GM12878 (cell line): ENCODE data around the gene TOR1AIP1. TPM values are rescaled to one million over a fixed set of nuclear protein-coding genes. Genes with fewer than 3 reads are reported as not detected.
A peak's percentile ranks its signal among the peaks of the same experiment; 100 is the strongest.

Source experiments
- FOXK2 ChIP-seq: fragments of 450-650 bp; IDR thresholded peaks from 2 replicates; pipeline ENCODE4 v1.6.1; 2017; ENCODE audit warnings: mild to moderate bottlenecking, moderate library complexity
- HCFC1 ChIP-seq: fragments of 150-350 bp; IDR thresholded peaks from 2 replicates; pipeline ENCODE4 v1.6.1; 2014; ENCODE audit warnings: low read length
- HDAC6 ChIP-seq: fragments of 200-600 bp; sonication (generic); IDR thresholded peaks from one replicate; pipeline ENCODE4 v1.8.0; 2017; ENCODE audit warnings: antibody characterized with exemption; ENCODE audit not compliant: unreplicated experiment
- MXI1 ChIP-seq: fragments of 150-350 bp; IDR thresholded peaks from 2 replicates; pipeline ENCODE4 v1.6.1; 2011; ENCODE audit warnings: low read depth, mild to moderate bottlenecking, inconsistent platforms, low read length, improper control_type of control experiment
- NBN ChIP-seq: fragments of 450-650 bp; IDR thresholded peaks from 2 replicates; pipeline ENCODE4 v1.6.1; 2016
- TARDBP ChIP-seq: IDR thresholded peaks from 2 replicates; pipeline ENCODE4 v1.6.1; 2016; ENCODE audit warnings: borderline replicate concordance
- ZZZ3 ChIP-seq: IDR thresholded peaks from 2 replicates; pipeline ENCODE4 v1.6.1; 2011; ENCODE audit warnings: low read depth; ENCODE audit not compliant: control insufficient read depth, insufficient read length
- polyA plus RNA-seq, 11 experiments: library from polyadenylated mRNA; depleted of rRNA in 4 of 11; unstranded in 6 of 11; stranded (reverse) in 5 of 11; fragments of >200 nt; fragmentation: Nextera tagmentation in 4 of 11; fragmentation: Illumina TruSeq in 1 of 11; extraction: Ambion mirVana in 4 of 11; extraction: Trizol in 1 of 11; gene quantifications; 1 replicate in 1 of 11; 2 replicates in 10 of 11; pipeline versions ENCODE4 v1.2.1 to v1.2.3, GENCODE V29; 2011 to 2016; ENCODE audit warnings: inconsistent platforms in 2 of 11, missing spikeins in 2 of 11, low read depth in 1 of 11
- total RNA-seq, 4 experiments: library from RNA; depleted of rRNA in 3 of 4; stranded (reverse); fragments of >200 nt in 3 of 4; fragmentation: Illumina TruSeq in 1 of 4; extraction: Trizol in 1 of 4; gene quantifications; 2 replicates each; pipeline versions ENCODE4 v1.2.1 to v1.2.3, GENCODE V29; 2013 to 2021
- TF ChIP-seq, protein P1 (sequence below): fragments of 450-650 bp; IDR thresholded peaks from 2 replicates; pipeline ENCODE4 v1.6.1; 2017; ENCODE audit warnings: antibody characterized with exemption, mild to moderate bottlenecking, moderate library complexity
- TF ChIP-seq, protein P2 (sequence below): fragments of 150-350 bp; IDR thresholded peaks from 2 replicates; pipeline ENCODE4 v1.6.1; 2016; ENCODE audit warnings: low read depth, low read length
- TF ChIP-seq, protein P3 (sequence below): fragments of 450-650 bp; formaldehyde crosslinking; IDR thresholded peaks from 2 replicates; pipeline ENCODE4 v1.4.0; 2020; ENCODE audit warnings: mild to moderate bottlenecking, moderate library complexity
- TF ChIP-seq, protein P4 (sequence below): fragments of 450-650 bp; IDR thresholded peaks from 2 replicates; pipeline ENCODE4 v1.6.1; 2016; ENCODE audit warnings: mild to moderate bottlenecking
- TF ChIP-seq, protein P5 (sequence below): fragments of 450-650 bp; IDR thresholded peaks from 2 replicates; pipeline ENCODE4 v1.6.1; 2016; ENCODE audit warnings: mild to moderate bottlenecking, moderate library complexity, borderline replicate concordance

TOR1AIP1 gene
- total and polyA plus RNA-seq, 10 of the 15 experiments (the other 5 are each of a cell fraction or from before 2014, with no cell fraction given) = 14.8 to 36.0 (median 25.8) TPM

DNA sequence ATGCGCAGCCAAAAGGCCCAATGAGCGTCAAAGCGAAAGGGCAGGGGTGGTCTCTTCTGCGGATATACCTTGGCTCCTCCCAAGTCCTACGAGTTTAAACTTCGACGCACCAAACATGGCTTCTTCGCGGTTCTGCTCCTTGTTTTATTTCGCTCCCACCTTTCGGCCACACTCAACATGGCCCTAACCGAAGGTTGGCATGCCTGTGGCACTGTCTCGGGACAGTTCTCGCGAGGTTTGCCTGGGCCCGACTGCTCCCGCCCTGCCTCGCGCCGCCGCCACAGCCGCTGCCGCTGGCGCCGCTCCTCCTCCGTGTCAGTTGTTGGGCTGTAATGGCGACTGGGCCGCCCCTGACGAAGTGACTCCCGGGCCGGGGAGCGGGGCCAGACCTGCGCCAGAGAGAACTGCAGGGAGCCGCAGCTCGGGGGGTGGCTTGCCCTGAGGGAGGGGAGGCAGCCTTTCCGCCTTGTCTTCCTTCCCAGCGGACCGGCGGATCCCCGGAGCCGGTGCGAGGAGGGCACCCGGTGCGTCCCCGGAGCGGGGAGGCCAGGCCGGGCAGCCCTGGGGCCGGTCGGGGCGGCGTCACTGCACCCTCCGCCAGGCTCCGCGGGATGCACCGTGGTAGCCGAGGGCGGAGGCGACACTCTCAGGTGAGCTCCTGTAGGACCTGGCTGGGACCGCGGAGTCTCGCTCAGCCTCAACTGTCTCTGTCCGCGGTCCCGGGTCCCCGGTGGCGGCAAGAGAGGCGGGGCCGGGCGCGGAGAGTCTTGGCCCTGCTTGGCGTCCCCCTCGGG, 72.6 kb downstream of the TOR1AIP1 start, which contains the start of gene CEP350 (continued):
- TF ChIP-seq, protein P1, sequence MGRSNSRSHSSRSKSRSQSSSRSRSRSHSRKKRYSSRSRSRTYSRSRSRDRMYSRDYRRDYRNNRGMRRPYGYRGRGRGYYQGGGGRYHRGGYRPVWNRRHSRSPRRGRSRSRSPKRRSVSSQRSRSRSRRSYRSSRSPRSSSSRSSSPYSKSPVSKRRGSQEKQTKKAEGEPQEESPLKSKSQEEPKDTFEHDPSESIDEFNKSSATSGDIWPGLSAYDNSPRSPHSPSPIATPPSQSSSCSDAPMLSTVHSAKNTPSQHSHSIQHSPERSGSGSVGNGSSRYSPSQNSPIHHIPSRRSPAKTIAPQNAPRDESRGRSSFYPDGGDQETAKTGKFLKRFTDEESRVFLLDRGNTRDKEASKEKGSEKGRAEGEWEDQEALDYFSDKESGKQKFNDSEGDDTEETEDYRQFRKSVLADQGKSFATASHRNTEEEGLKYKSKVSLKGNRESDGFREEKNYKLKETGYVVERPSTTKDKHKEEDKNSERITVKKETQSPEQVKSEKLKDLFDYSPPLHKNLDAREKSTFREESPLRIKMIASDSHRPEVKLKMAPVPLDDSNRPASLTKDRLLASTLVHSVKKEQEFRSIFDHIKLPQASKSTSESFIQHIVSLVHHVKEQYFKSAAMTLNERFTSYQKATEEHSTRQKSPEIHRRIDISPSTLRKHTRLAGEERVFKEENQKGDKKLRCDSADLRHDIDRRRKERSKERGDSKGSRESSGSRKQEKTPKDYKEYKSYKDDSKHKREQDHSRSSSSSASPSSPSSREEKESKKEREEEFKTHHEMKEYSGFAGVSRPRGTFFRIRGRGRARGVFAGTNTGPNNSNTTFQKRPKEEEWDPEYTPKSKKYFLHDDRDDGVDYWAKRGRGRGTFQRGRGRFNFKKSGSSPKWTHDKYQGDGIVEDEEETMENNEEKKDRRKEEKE = no peak
- TF ChIP-seq FOXK2 (no peak), HCFC1 (peak; percentile 93), MXI1 (peak; percentile 40), NBN (no peak), TARDBP (no peak; the same call in 1 of the 2 replicates), HDAC6 (no peak), ZZZ3 (no peak)
- TF ChIP-seq, protein P2, sequence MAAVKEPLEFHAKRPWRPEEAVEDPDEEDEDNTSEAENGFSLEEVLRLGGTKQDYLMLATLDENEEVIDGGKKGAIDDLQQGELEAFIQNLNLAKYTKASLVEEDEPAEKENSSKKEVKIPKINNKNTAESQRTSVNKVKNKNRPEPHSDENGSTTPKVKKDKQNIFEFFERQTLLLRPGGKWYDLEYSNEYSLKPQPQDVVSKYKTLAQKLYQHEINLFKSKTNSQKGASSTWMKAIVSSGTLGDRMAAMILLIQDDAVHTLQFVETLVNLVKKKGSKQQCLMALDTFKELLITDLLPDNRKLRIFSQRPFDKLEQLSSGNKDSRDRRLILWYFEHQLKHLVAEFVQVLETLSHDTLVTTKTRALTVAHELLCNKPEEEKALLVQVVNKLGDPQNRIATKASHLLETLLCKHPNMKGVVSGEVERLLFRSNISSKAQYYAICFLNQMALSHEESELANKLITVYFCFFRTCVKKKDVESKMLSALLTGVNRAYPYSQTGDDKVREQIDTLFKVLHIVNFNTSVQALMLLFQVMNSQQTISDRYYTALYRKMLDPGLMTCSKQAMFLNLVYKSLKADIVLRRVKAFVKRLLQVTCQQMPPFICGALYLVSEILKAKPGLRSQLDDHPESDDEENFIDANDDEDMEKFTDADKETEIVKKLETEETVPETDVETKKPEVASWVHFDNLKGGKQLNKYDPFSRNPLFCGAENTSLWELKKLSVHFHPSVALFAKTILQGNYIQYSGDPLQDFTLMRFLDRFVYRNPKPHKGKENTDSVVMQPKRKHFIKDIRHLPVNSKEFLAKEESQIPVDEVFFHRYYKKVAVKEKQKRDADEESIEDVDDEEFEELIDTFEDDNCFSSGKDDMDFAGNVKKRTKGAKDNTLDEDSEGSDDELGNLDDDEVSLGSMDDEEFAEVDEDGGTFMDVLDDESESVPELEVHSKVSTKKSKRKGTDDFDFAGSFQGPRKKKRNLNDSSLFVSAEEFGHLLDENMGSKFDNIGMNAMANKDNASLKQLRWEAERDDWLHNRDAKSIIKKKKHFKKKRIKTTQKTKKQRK = no peak
- TF ChIP-seq, protein P3, sequence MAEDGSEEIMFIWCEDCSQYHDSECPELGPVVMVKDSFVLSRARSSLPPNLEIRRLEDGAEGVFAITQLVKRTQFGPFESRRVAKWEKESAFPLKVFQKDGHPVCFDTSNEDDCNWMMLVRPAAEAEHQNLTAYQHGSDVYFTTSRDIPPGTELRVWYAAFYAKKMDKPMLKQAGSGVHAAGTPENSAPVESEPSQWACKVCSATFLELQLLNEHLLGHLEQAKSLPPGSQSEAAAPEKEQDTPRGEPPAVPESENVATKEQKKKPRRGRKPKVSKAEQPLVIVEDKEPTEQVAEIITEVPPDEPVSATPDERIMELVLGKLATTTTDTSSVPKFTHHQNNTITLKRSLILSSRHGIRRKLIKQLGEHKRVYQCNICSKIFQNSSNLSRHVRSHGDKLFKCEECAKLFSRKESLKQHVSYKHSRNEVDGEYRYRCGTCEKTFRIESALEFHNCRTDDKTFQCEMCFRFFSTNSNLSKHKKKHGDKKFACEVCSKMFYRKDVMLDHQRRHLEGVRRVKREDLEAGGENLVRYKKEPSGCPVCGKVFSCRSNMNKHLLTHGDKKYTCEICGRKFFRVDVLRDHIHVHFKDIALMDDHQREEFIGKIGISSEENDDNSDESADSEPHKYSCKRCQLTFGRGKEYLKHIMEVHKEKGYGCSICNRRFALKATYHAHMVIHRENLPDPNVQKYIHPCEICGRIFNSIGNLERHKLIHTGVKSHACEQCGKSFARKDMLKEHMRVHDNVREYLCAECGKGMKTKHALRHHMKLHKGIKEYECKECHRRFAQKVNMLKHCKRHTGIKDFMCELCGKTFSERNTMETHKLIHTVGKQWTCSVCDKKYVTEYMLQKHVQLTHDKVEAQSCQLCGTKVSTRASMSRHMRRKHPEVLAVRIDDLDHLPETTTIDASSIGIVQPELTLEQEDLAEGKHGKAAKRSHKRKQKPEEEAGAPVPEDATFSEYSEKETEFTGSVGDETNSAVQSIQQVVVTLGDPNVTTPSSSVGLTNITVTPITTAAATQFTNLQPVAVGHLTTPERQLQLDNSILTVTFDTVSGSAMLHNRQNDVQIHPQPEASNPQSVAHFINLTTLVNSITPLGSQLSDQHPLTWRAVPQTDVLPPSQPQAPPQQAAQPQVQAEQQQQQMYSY (CRISPR knock-in tag) = no peak
- TF ChIP-seq, protein P4, sequence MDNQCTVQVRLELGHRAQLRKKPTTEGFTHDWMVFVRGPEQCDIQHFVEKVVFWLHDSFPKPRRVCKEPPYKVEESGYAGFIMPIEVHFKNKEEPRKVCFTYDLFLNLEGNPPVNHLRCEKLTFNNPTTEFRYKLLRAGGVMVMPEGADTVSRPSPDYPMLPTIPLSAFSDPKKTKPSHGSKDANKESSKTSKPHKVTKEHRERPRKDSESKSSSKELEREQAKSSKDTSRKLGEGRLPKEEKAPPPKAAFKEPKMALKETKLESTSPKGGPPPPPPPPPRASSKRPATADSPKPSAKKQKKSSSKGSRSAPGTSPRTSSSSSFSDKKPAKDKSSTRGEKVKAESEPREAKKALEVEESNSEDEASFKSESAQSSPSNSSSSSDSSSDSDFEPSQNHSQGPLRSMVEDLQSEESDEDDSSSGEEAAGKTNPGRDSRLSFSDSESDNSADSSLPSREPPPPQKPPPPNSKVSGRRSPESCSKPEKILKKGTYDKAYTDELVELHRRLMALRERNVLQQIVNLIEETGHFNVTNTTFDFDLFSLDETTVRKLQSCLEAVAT = no peak
- TF ChIP-seq, protein P5, sequence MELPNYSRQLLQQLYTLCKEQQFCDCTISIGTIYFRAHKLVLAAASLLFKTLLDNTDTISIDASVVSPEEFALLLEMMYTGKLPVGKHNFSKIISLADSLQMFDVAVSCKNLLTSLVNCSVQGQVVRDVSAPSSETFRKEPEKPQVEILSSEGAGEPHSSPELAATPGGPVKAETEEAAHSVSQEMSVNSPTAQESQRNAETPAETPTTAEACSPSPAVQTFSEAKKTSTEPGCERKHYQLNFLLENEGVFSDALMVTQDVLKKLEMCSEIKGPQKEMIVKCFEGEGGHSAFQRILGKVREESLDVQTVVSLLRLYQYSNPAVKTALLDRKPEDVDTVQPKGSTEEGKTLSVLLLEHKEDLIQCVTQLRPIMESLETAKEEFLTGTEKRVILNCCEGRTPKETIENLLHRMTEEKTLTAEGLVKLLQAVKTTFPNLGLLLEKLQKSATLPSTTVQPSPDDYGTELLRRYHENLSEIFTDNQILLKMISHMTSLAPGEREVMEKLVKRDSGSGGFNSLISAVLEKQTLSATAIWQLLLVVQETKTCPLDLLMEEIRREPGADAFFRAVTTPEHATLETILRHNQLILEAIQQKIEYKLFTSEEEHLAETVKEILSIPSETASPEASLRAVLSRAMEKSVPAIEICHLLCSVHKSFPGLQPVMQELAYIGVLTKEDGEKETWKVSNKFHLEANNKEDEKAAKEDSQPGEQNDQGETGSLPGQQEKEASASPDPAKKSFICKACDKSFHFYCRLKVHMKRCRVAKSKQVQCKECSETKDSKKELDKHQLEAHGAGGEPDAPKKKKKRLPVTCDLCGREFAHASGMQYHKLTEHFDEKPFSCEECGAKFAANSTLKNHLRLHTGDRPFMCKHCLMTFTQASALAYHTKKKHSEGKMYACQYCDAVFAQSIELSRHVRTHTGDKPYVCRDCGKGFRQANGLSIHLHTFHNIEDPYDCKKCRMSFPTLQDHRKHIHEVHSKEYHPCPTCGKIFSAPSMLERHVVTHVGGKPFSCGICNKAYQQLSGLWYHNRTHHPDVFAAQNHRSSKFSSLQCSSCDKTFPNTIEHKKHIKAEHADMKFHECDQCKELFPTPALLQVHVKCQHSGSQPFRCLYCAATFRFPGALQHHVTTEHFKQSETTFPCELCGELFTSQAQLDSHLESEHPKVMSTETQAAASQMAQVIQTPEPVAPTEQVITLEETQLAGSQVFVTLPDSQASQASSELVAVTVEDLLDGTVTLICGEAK = peak; percentile 7; the same call in 1 of the 2 replicates
